Measurements from ENCODE around the gene CDH23.

The CDH23 gene

DNA sequence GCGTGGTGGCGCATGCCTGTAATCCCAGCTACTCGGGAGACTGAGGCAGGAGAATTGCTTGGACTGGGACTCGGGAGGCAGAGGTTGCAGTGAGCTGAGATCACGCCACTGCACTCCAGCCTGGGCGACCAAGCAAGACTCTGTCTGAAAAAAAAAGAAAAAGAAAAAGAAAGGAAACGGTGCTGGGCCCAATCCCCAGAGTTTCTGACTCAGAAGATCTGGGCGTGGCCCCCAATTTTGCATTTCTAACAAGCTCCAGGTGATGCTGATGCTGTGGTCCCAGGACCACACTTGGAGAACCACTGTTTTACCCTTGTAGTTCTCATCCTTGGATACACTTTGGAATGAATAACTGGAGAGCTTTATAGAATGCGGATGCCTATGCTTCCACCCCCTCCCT is 243.9 kb downstream of the CDH23 start:
- TF ChIP-seq, protein P1, sequence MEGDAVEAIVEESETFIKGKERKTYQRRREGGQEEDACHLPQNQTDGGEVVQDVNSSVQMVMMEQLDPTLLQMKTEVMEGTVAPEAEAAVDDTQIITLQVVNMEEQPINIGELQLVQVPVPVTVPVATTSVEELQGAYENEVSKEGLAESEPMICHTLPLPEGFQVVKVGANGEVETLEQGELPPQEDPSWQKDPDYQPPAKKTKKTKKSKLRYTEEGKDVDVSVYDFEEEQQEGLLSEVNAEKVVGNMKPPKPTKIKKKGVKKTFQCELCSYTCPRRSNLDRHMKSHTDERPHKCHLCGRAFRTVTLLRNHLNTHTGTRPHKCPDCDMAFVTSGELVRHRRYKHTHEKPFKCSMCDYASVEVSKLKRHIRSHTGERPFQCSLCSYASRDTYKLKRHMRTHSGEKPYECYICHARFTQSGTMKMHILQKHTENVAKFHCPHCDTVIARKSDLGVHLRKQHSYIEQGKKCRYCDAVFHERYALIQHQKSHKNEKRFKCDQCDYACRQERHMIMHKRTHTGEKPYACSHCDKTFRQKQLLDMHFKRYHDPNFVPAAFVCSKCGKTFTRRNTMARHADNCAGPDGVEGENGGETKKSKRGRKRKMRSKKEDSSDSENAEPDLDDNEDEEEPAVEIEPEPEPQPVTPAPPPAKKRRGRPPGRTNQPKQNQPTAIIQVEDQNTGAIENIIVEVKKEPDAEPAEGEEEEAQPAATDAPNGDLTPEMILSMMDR (IDR thresholded peaks at IDR 0.05; ENCODE audit: borderline replicate concordance, insufficient read depth, low read depth, low read length): no peak
- no peak overlapping the region for H3K4me3 ChIP-seq (ENCODE audit: low read depth, low read length)

- TF ChIP-seq, protein P1 (IDR thresholded peaks at IDR 0.05; ENCODE audit: borderline replicate concordance, insufficient read depth, low read depth, low read length): no peak
- no peak overlapping the region for H3K4me3 ChIP-seq (ENCODE audit: low read depth, low read length)
Observed at GRCh38 chr10:71641449-71641848, 244.7 kb downstream of the CDH23 start.

DNA sequence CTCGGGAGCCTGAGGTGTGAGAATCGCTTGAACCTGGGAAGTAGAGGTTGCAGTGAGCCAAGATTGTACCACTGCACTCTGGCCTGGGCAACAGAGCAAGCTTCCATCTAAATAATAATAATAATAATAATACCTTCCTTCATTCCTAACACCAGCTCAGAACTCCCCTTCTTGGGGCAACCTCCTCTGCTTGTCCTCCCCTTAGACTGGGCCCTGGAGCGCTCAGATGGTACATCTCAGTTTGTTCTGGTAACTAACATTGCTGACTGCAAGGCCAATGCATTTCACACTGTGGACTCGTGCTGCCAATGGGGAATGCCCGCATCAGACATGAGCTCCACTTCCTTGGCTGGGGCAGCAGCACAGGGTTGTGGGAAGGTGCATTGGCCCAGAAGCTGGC is 245.3 kb downstream of the CDH23 start:
- TF ChIP-seq, protein P1 (IDR thresholded peaks at IDR 0.05; ENCODE audit: borderline replicate concordance, insufficient read depth, low read depth, low read length): no peak
- H3K4me3 ChIP-seq (ENCODE audit: low read depth, low read length): no peak overlapping the region

DNA sequence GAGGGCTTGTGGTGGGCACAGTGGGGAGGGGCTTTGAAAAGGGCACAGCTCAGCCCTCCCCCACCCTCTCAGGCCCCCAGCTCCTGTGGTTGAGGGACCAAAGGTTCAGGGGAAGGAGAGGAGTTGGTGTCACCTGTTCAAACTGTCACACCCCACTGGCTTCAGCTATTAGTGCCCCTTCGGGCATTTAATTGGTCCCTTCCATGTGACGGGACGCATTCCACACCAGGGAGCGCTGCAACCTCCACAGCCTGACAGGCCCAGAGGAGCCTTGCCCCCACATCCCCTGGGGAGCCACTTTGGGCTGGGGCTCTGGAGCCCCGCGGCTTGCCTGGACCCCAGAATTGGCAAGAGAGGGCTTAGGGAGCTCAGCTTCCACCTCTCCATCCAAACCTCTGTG is 247.2 kb downstream of the CDH23 start:
- no peak overlapping the region for H3K4me3 ChIP-seq (ENCODE audit: low read depth, low read length)
- TF ChIP-seq, protein P1 (IDR thresholded peaks at IDR 0.05; ENCODE audit: borderline replicate concordance, insufficient read depth, low read depth, low read length): no peak

DNA sequence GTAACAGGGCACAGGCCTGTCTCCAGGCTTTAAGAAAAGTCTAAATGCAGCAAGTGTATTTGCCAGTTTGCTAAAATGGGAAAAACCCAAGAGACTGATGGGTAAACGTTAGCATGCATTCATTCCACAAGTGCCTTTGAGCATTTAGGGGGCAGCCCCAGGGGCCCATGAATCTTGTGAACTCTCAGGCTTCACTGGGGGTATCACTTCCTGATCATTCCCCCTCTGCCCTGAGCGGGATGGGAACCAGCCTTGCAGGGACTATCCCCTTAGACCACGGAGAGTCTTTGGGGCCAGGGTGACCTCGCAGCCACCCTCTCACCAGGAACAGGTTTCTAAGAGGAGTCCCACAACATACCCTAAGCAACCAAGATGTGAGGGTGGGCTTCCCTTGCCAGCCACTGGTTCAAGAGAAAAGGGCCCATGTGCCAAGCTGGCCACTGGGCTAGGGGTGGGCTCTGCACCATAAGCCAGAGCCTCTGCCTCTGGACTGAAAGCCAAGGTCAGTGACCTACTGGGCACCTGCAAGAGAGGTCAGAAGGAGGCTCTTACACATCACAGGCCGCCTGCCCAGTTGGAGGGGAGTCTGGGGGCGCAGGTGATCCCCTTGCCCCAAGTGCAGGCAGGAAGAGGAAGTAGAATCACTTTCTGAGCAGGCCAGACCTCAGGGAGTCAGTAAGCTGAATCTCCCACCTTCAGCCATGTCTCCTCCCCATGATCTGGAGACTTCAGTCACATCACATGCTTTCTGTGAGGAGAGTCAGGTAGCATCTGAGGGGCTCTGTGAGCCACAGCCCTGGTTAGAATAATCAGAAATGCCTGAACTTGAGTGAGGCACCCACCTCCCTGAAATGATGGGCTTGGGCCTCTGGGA is 247.8 kb downstream of the CDH23 start:
- TF ChIP-seq, protein P1 (IDR thresholded peaks at IDR 0.05; ENCODE audit: borderline replicate concordance, insufficient read depth, low read depth, low read length): no peak

GRCh38 chr10:71645185-71645584 is 248.5 kb downstream of the CDH23 start:
- TF ChIP-seq, protein P1 (IDR thresholded peaks at IDR 0.05; ENCODE audit: borderline replicate concordance, insufficient read depth, low read depth, low read length): no peak
- H3K4me3 ChIP-seq (ENCODE audit: low read depth, low read length): no peak overlapping the region

More for the DNA sequence above, 247.8 kb downstream of the CDH23 start:
- no peak overlapping the region for H3K4me3 ChIP-seq (ENCODE audit: low read depth, low read length)

- H3K4me3 ChIP-seq (ENCODE audit: low read depth, low read length): no peak overlapping the region
- TF ChIP-seq, protein P1 (IDR thresholded peaks at IDR 0.05; ENCODE audit: borderline replicate concordance, insufficient read depth, low read depth, low read length): no peak
Observed at GRCh38 chr10:71646037-71646436, 249.3 kb downstream of the CDH23 start.

All from GM12875 (cell line).